SH-SY5Y (cell line): ENCODE results near the gene ATP6V0D1.

Experiments used
- GATA2 ChIP-seq: IDR thresholded peaks from 2 replicates; pipeline ENCODE4 v1.6.1; 2011; ENCODE audit warnings: mild to moderate bottlenecking, low read depth, low read length
- GATA3 ChIP-seq: IDR thresholded peaks from 2 replicates; pipeline ENCODE4 v1.6.1; 2011; ENCODE audit warnings: low read depth, mild to moderate bottlenecking, low read length, moderate library complexity

Gene ATP6V0D1

GRCh38 chr16:67459861-67460150 lies 21.2 kb downstream of the ATP6V0D1 start:
- TF ChIP-seq GATA2: no peak
- no peak for TF ChIP-seq GATA3

- TF ChIP-seq GATA3: no peak
- no peak for TF ChIP-seq GATA2
Measured at GRCh38 chr16:67459066-67459860, 21.7 kb downstream of the ATP6V0D1 start.

- TF ChIP-seq GATA2 (no peak), GATA3 (no peak)
Measured at GRCh38 chr16:67458121-67458641, 22.8 kb downstream of the ATP6V0D1 start.

GRCh38 chr16:67457611-67458010 lies 23.3 kb downstream of the ATP6V0D1 start:
- no peak for TF ChIP-seq GATA2
- TF ChIP-seq GATA3: no peak

- TF ChIP-seq GATA3 (no peak), GATA2 (no peak)
Measured at GRCh38 chr16:67456391-67457081, 24.4 kb downstream of the ATP6V0D1 start.

- TF ChIP-seq GATA3: no peak
- no peak for TF ChIP-seq GATA2
Measured at GRCh38 chr16:67454852-67455251, 26.1 kb downstream of the ATP6V0D1 start.

- TF ChIP-seq GATA3: no peak
- TF ChIP-seq GATA2: no peak
Measured at GRCh38 chr16:67454104-67454503, 26.9 kb downstream of the ATP6V0D1 start.

- TF ChIP-seq GATA3 (no peak), GATA2 (no peak)
Measured at GRCh38 chr16:67451704-67452435, 29.1 kb downstream of the ATP6V0D1 start.

- no peak for TF ChIP-seq GATA3
- TF ChIP-seq GATA2: no peak
Measured at GRCh38 chr16:67451061-67451703, 29.8 kb downstream of the ATP6V0D1 start.

- no peak for TF ChIP-seq GATA3
Measured at GRCh38 chr16:67449739-67450138, 31.2 kb downstream of the ATP6V0D1 start.

GRCh38 chr16:67449336-67449735 lies 31.6 kb downstream of the ATP6V0D1 start:
- TF ChIP-seq GATA3 (no peak), GATA2 (no peak)

GRCh38 chr16:67448580-67448979 lies 32.4 kb downstream of the ATP6V0D1 start:
- TF ChIP-seq GATA2 (no peak), GATA3 (no peak)

- no peak for TF ChIP-seq GATA2
- TF ChIP-seq GATA3: no peak
Measured at GRCh38 chr16:67447508-67448076, 33.4 kb downstream of the ATP6V0D1 start.

GRCh38 chr16:67446968-67447507 lies 33.9 kb downstream of the ATP6V0D1 start:
- no peak for TF ChIP-seq GATA2
